ENCODE results near the gene ARHGAP40.

Gene ARHGAP40

DNA sequence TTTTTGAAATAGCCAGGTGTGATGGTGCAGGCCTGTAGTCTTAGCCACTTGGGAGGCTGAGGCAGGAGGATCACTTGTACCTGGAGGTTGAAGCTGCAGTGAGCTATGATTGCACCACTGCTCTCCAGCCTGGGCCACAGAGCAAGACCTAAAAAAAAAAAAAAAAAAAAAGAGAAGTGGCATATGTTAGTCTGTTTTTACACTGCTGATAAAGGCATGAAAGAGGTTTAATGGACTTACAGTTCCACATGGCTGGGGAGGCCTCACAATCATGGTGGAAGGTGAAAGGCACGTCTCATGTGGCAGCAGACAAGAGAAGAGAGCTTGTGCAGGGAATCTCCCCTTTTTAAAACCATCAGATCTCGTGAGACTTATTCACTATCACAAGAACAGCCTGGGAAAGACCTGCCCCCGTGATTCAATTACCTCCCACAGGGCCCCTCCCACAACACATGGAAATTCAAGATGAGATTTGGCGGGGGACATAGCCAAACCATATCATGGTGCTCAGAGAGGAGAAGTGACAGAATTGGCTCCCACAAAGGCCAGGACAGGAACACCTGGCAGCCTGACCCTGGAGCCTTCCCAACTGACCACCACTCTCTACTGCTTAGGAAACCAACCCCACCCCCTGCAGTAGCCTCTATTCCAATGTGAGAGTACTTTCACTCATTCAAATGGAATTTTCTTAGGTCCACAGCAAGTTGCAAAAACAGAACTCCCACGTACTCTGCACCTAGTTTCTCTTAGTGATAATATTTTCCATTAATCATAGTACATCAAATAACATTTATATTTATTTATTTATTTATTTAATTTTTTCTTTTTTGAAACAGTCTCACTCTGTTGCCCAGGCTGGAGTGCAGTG lies 29.8 kb downstream of the ARHGAP40 start:
- Histone ChIP-seq H3K4me3 (ENCODE audit: low read depth, low read length) (no peak overlapping the region), H3K27me3 (ENCODE audit: insufficient read depth, low read length) (0 out of 2 replicates have a peak, but pooled peaks cover 3% of the 10 kb centered on the region), H3K36me3 (ENCODE audit: insufficient read depth, low read length) (no peaks in the 10 kb centered on the region), H3K79me2 (ENCODE audit: control insufficient read depth, insufficient read depth, low read length, unreplicated experiment) (no peaks in the 10 kb centered on the region), H2AFZ (ENCODE audit: low read length, unreplicated experiment) (no peak overlapping the region), H3K4me1 (ENCODE audit: control insufficient read depth, insufficient read depth, low read length, unreplicated experiment) (no peaks in the 10 kb centered on the region), H3K27ac (ENCODE audit: low read depth, low read length) (no peak overlapping the region)

DNA sequence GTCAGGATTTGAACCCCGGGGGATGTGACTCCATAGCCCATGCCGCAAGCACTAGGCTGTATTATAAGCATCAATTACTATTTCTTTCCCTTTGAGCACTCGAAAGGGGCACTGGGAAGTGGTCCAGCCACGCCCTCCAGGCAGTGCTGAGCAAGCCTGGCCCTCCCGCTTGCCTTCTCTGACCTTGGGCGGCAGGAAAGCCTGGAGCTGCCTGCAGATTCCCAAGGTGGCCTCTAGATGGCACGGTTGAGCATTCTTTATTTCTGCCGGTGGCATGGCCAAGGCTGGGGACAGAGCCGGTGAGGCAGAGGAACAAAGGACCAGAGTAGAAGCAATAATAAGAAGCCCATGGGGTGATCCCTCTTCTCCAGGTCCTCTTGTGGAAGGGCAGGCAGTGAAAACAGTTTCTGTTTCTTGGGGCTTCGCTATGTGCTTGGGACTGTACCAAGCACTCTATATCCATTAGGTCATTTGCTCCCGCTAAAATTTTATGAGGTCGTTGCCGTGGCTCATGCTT lies 32.0 kb downstream of the ARHGAP40 start:
- Histone ChIP-seq H3K79me2 (ENCODE audit: control insufficient read depth, insufficient read depth, low read length, unreplicated experiment) (no peaks in the 10 kb centered on the region), H3K27ac (ENCODE audit: low read depth, low read length) (no peak overlapping the region), H2AFZ (ENCODE audit: low read length, unreplicated experiment) (no peak overlapping the region)

DNA sequence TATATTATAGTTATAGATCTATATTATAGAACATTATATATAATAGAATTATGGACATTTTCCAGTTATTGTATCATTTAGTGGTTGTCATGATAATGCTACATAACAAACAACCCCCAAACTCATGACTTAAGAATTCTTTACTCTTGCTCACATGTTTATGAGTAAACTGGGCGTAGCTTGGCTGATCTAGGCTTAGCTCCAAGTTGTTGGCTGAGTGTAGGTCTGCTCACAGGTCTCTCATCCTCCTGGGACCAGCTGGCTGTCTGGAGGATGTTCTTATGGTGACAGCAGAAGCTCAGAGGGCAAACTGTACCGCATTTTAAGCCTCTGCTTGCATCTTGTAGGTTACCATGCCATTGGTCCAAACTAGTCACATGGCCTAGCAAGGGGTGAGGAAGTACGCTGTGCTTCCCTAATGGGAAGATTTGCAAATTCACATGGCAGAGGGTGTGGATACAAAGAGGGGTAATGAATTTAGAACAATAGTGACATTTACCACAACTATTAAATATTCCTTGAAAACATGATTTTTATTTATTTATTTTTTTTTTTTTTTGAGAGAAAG lies 34.2 kb downstream of the ARHGAP40 start:
- H3K4me3 ChIP-seq (ENCODE audit: low read depth, low read length), result no peak overlapping the region
- no peaks in the 10 kb centered on the region for H3K4me1 ChIP-seq (ENCODE audit: control insufficient read depth, insufficient read depth, low read length, unreplicated experiment)
- peaks cover 12% of the 10 kb centered on the region; the same call in 1 of the 2 replicates for H3K27me3 ChIP-seq (ENCODE audit: insufficient read depth, low read length)
- no peak overlapping the region for H2AFZ ChIP-seq (ENCODE audit: low read length, unreplicated experiment)
- no peak overlapping the region for H3K27ac ChIP-seq (ENCODE audit: low read depth, low read length)
- no peaks in the 10 kb centered on the region for H3K79me2 ChIP-seq (ENCODE audit: control insufficient read depth, insufficient read depth, low read length, unreplicated experiment)
- H3K36me3 ChIP-seq (ENCODE audit: insufficient read depth, low read length), result no peaks in the 10 kb centered on the region

More for the DNA sequence above, 32.0 kb downstream of the ARHGAP40 start:
- no peaks in the 10 kb centered on the region for H3K36me3 ChIP-seq (ENCODE audit: insufficient read depth, low read length)
- no peak overlapping the region for H3K4me3 ChIP-seq (ENCODE audit: low read depth, low read length)
- H3K4me1 ChIP-seq (ENCODE audit: control insufficient read depth, insufficient read depth, low read length, unreplicated experiment), result no peaks in the 10 kb centered on the region
- 0 out of 2 replicates have a peak, but pooled peaks cover 3% of the 10 kb centered on the region for H3K27me3 ChIP-seq (ENCODE audit: insufficient read depth, low read length)

DNA sequence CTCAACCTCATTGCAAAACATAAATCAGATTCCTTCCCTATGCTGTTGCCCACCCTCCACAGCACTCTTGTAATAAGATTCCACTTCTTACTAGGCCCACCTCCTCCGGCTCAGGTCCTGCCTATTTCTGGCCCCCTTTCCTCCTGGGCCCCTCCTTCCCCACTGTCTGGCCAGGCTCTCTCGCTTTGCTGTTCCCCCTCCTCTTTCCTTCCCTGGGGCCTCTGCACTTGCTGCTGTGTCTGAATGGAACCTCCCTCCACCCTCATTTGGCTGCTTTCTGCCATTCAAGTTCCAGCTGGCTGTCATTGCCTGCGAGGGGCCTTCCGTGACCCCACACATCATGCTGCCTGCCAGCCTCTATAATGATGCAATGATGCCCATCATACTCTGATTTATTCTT lies 38.9 kb downstream of the ARHGAP40 start:
- Histone ChIP-seq H3K36me3 (ENCODE audit: insufficient read depth, low read length) (no peaks in the 10 kb centered on the region), H3K27me3 (ENCODE audit: insufficient read depth, low read length) (peaks cover 43% of the 10 kb centered on the region), H2AFZ (ENCODE audit: low read length, unreplicated experiment) (no peak overlapping the region), H3K79me2 (ENCODE audit: control insufficient read depth, insufficient read depth, low read length, unreplicated experiment) (no peaks in the 10 kb centered on the region), H3K4me1 (ENCODE audit: control insufficient read depth, insufficient read depth, low read length, unreplicated experiment) (no peaks in the 10 kb centered on the region), H3K4me3 (ENCODE audit: low read depth, low read length) (no peak overlapping the region), H3K27ac (ENCODE audit: low read depth, low read length) (no peak overlapping the region)

DNA sequence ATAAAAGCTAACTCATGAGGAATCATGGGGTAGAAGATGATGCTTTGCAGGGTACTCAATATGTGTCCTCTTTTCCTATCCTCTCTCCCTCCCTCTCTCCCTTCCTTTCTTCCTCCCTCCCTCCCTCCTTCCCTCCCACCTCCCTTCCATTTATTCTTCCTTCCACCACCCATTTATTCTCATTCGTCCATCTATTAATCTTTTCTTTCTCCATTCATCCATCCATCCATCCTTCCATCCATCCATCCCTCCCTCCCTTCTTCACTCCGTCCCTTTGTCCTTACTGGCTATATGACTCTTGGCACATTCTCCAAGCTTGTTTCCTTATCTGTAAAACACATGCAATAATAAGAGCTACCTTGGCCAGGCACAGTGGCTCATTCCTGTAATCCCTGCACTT lies 40.9 kb downstream of the ARHGAP40 start:
- Histone ChIP-seq H3K27me3 (ENCODE audit: insufficient read depth, low read length) (peaks cover 58% of the 10 kb centered on the region), H3K27ac (ENCODE audit: low read depth, low read length) (no peak overlapping the region), H2AFZ (ENCODE audit: low read length, unreplicated experiment) (no peak overlapping the region), H3K79me2 (ENCODE audit: control insufficient read depth, insufficient read depth, low read length, unreplicated experiment) (no peaks in the 10 kb centered on the region), H3K4me1 (ENCODE audit: control insufficient read depth, insufficient read depth, low read length, unreplicated experiment) (no peaks in the 10 kb centered on the region), H3K36me3 (ENCODE audit: insufficient read depth, low read length) (no peaks in the 10 kb centered on the region), H3K4me3 (ENCODE audit: low read depth, low read length) (no peak overlapping the region)

DNA sequence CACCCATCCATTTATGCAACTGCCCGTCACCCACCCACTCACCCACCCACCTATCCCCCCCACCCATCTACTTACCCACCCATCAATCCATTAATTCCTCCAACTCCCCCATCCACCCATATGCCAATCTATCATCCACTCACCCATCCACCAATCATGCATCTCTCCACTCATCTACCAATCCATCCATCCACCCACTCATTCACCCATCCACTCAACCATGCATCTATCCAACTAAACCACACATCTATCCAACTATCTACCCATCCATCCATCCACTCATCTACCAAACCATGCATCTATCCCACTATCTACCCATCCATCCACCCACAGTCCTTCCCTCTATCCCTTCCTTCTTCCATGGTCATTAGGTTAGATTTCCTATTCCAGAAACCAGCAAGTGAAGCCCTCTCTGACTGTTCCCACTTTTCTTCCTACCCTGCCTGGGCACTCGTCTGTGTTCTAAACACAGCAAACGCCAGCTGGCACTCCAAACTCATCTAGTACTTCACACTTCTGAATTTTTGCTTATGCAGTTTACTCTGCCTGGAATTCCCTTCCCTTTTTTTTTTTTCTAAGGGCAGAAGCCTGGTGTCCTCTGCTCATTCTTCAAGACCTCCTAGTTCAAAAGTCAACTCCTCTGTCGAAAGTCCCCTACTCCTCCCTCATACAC lies 43.1 kb downstream of the ARHGAP40 start:
- Histone ChIP-seq H3K36me3 (ENCODE audit: insufficient read depth, low read length) (no peaks in the 10 kb centered on the region), H3K27me3 (ENCODE audit: insufficient read depth, low read length) (peaks cover 54% of the 10 kb centered on the region)

DNA sequence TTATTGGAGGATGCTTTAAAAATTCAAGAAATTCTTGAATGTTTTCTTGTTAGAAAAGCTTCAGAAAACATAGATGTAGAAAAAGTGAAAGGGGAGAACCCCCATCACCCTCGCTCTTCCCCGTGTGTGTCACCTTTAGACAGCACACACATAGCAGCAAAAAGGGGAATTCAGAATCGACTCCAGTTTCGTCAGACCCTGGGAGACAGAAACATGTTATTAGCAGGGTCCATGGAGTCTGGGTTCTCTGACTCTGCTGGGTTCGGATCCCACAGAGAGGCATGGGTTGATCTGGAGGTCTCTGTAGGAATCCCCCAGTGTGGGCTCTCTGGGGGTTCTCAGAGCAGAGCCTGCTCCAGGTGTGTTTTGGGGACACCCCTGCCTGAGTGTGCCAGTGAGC lies 43.7 kb downstream of the ARHGAP40 start:
- no peak overlapping the region for H3K27ac ChIP-seq (ENCODE audit: low read depth, low read length)
- H3K36me3 ChIP-seq (ENCODE audit: insufficient read depth, low read length), result no peaks in the 10 kb centered on the region
- no peak overlapping the region for H3K4me3 ChIP-seq (ENCODE audit: low read depth, low read length)
- H2AFZ ChIP-seq (ENCODE audit: low read length, unreplicated experiment), result no peak overlapping the region
- peaks cover 58% of the 10 kb centered on the region for H3K27me3 ChIP-seq (ENCODE audit: insufficient read depth, low read length)
- no peaks in the 10 kb centered on the region for H3K79me2 ChIP-seq (ENCODE audit: control insufficient read depth, insufficient read depth, low read length, unreplicated experiment)
- H3K4me1 ChIP-seq (ENCODE audit: control insufficient read depth, insufficient read depth, low read length, unreplicated experiment), result no peaks in the 10 kb centered on the region

More for the DNA sequence above, 43.1 kb downstream of the ARHGAP40 start:
- H3K4me1 ChIP-seq (ENCODE audit: control insufficient read depth, insufficient read depth, low read length, unreplicated experiment), result no peaks in the 10 kb centered on the region
- no peak overlapping the region for H3K27ac ChIP-seq (ENCODE audit: low read depth, low read length)
- H2AFZ ChIP-seq (ENCODE audit: low read length, unreplicated experiment), result no peak overlapping the region
- H3K4me3 ChIP-seq (ENCODE audit: low read depth, low read length), result no peak overlapping the region
- no peaks in the 10 kb centered on the region for H3K79me2 ChIP-seq (ENCODE audit: control insufficient read depth, insufficient read depth, low read length, unreplicated experiment)

DNA sequence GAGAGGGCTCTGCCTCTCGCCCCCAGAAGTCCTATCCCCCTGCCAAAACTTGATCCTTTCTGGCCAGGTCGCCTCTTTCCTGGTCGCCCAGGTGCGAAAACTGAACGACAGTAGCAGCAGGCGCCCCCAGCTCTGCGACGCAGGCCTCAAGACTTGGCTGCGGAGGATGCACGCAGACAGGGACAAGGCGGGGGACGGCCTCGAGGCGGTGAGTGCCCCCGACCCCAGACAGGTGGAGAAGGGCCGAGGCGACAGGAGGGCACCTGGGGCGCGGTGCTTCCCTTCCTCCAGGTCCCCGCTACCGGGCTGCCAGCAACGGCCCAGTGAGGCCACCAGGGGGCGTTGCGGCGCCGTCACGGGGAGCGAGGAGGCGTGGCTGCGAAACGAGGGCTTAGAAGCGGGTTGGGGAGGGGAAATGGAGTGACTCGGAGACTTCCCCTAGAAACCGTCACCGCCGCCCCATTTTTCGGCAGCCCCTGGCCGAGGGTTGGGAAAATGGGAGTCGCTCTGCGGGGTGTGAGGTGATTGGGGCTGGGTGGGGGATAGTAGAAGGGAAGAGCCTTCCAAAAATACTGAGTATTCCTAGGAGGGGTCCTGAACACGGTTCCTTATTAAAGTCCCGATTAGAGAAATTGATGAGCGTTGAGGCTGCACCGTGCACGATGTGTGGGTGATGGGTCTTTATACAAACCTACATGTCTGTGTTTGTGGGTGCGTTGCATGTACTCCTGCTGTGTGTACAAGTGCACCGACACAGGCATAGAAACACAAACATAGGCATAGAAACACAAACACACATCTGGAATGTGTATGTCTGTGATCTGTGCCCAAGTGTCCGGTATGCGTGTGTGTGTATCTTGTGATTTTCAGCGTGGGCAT lies 44.6 kb downstream of the ARHGAP40 start:
- H3K79me2 ChIP-seq (ENCODE audit: control insufficient read depth, insufficient read depth, low read length, unreplicated experiment), result no peaks in the 10 kb centered on the region
- H3K4me1 ChIP-seq (ENCODE audit: control insufficient read depth, insufficient read depth, low read length, unreplicated experiment), result no peaks in the 10 kb centered on the region
- peak overlapping the region; percentile 64 for H3K4me3 ChIP-seq (ENCODE audit: low read depth, low read length)
- peaks cover 67% of the 10 kb centered on the region for H3K27me3 ChIP-seq (ENCODE audit: insufficient read depth, low read length)
- H3K27ac ChIP-seq (ENCODE audit: low read depth, low read length), result no peak overlapping the region
- no peaks in the 10 kb centered on the region for H3K36me3 ChIP-seq (ENCODE audit: insufficient read depth, low read length)
- no peak overlapping the region for H2AFZ ChIP-seq (ENCODE audit: low read length, unreplicated experiment)

DNA sequence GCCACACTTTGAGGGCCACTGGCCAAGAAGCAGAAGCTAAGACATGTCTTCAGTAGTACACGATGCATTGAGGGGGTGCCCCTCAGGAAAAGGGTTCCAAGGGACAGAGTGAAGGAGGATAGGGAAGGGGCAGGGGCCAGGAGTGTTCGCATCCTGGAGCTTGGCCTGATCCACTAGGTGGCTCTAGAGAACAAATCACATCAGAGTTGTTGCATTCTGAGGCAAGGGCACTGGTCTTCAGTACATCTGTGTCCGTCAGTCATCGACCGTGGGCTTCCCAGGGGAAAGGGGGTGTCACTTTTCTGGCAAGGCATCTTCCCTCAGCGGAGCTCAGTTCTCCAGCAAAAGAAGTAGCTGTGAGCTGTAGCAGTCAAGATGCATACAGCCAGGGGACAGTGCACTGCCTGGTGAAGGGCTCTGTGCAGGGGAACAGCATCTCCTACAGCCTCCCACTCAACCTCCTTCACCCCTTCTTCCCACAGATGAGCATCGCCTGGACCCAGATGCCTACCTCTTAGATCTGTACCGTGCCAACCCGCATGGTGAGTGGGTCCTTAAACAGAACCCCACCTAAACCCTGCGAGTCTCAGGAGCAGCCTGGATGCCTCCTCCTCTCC lies 47.8 kb downstream of the ARHGAP40 start:
- H3K36me3 ChIP-seq (ENCODE audit: insufficient read depth, low read length), result no peaks in the 10 kb centered on the region
- peaks cover 75% of the 10 kb centered on the region for H3K27me3 ChIP-seq (ENCODE audit: insufficient read depth, low read length)
- no peaks in the 10 kb centered on the region for H3K4me1 ChIP-seq (ENCODE audit: control insufficient read depth, insufficient read depth, low read length, unreplicated experiment)
- no peak overlapping the region for H3K27ac ChIP-seq (ENCODE audit: low read depth, low read length)
- H3K4me3 ChIP-seq (ENCODE audit: low read depth, low read length), result no peak overlapping the region
- H2AFZ ChIP-seq (ENCODE audit: low read length, unreplicated experiment), result no peak overlapping the region
- no peaks in the 10 kb centered on the region for H3K79me2 ChIP-seq (ENCODE audit: control insufficient read depth, insufficient read depth, low read length, unreplicated experiment)

DNA sequence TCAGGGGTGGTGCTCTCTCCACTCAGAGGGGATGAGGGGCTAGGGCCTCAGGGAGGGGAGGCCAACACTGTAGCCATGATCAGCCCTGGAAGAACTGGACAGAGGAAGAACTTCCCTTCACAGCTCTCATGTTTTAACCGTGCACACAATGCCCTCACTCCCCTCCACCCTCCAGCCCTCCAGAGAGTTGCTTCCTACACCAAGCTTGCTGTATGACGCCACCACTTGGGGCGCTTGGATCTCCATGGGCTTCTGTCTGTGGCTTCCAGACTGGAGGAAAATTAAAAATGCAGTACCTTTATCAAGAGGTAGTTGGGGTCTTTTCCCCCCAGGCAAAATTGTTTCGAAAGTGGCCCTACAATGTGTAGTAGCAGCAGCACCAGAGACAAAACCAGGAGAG lies 48.4 kb downstream of the ARHGAP40 start:
- Histone ChIP-seq H3K36me3 (ENCODE audit: insufficient read depth, low read length) (no peaks in the 10 kb centered on the region), H3K79me2 (ENCODE audit: control insufficient read depth, insufficient read depth, low read length, unreplicated experiment) (no peaks in the 10 kb centered on the region), H3K4me1 (ENCODE audit: control insufficient read depth, insufficient read depth, low read length, unreplicated experiment) (no peaks in the 10 kb centered on the region), H3K27me3 (ENCODE audit: insufficient read depth, low read length) (peaks cover 76% of the 10 kb centered on the region), H3K4me3 (ENCODE audit: low read depth, low read length) (no peak overlapping the region), H3K27ac (ENCODE audit: low read depth, low read length) (no peak overlapping the region), H2AFZ (ENCODE audit: low read length, unreplicated experiment) (no peak overlapping the region)
